SK-N-SH treated with all-trans-retinoic acid at 6 μM for 48 hours (cell line): ENCODE data around the gene TMEM250.
A peak's percentile ranks its signal among the peaks of the same experiment; 100 is the strongest.

Experiments used
- ATAC-seq: fragments of 200-7000 bp; cut with Tn5 transposase; 3 replicates; pipeline ENCODE4 v1.9.1; 2020; ENCODE audit warnings: mild to moderate bottlenecking, moderate library complexity
- ARNTL ChIP-seq: fragments of 450-650 bp; formaldehyde crosslinking; IDR thresholded peaks from 2 replicates; pipeline ENCODE4 v1.5.0; 2020; ENCODE audit warnings: low read depth, mild to moderate bottlenecking, moderate library complexity, borderline replicate concordance
- BACH2 ChIP-seq: fragments of 250-450 bp; sonication (Bioruptor Pico); IDR thresholded peaks from 2 replicates; pipeline ENCODE4 v1.9.0; 2021; ENCODE audit warnings: mild to moderate bottlenecking, borderline replicate concordance
- GLIS3 ChIP-seq: fragments of 250-450 bp; sonication (Bioruptor Pico); IDR thresholded peaks from 2 replicates; pipeline ENCODE4 v1.5.0; 2020; ENCODE audit warnings: mild to moderate bottlenecking, moderate library complexity
- ISL1 ChIP-seq: fragments of 250-450 bp; sonication (Bioruptor Pico); IDR thresholded peaks from 2 replicates; pipeline ENCODE4 v2.1.2; 2022; ENCODE audit warnings: mild to moderate bottlenecking, moderate library complexity
- OSR1 ChIP-seq: fragments of 250-450 bp; sonication (Bioruptor Pico); IDR thresholded peaks from 2 replicates; pipeline ENCODE4 v1.8.0; 2022; ENCODE audit warnings: moderate library complexity, mild to moderate bottlenecking, inconsistent platforms
- PPARA ChIP-seq: fragments of 250-450 bp; sonication (Bioruptor Pico); IDR thresholded peaks from 2 replicates; pipeline ENCODE4 v1.5.0; 2020; ENCODE audit warnings: mild to moderate bottlenecking, borderline replicate concordance
- RARB ChIP-seq: fragments of 250-450 bp; sonication (Bioruptor Pico); IDR thresholded peaks from 2 replicates; pipeline ENCODE4 v1.8.0; 2021; ENCODE audit warnings: mild to moderate bottlenecking, moderate library complexity
- SNAI2 ChIP-seq: fragments of 250-450 bp; sonication (Bioruptor Pico); IDR thresholded peaks from 2 replicates; pipeline ENCODE4 v1.5.0; 2020; ENCODE audit warnings: mild to moderate bottlenecking, moderate library complexity
- TCF4 ChIP-seq: fragments of 250-450 bp; sonication (Bioruptor Pico); IDR thresholded peaks from 2 replicates; pipeline ENCODE4 v1.8.0; 2021; ENCODE audit warnings: mild to moderate bottlenecking, moderate library complexity, borderline replicate concordance
- ZC3H10 ChIP-seq: fragments of 250-450 bp; sonication (Bioruptor Pico); IDR thresholded peaks from 2 replicates; pipeline ENCODE4 v1.5.1; 2021; ENCODE audit warnings: mild to moderate bottlenecking, moderate library complexity
- ZFP3 ChIP-seq: fragments of 250-450 bp; sonication (Bioruptor Pico); IDR thresholded peaks from 2 replicates; pipeline ENCODE4 v1.5.0; 2020; ENCODE audit warnings: mild to moderate bottlenecking, moderate library complexity
- ZFP30 ChIP-seq: fragments of 450-650 bp; formaldehyde crosslinking; IDR thresholded peaks from 2 replicates; pipeline ENCODE4 v1.5.0; 2022; ENCODE audit warnings: mild to moderate bottlenecking, moderate library complexity
- ZNF565 ChIP-seq: fragments of 450-650 bp; formaldehyde crosslinking; conservative IDR thresholded peaks from 2 replicates; pipeline ENCODE4 v1.5.0; 2020; ENCODE audit warnings: low read depth, mild to moderate bottlenecking, moderate library complexity
- ZNF8 ChIP-seq: fragments of 450-650 bp; formaldehyde crosslinking; IDR thresholded peaks from 2 replicates; pipeline ENCODE4 v1.5.0; 2020; ENCODE audit warnings: mild to moderate bottlenecking, moderate library complexity
- TF ChIP-seq, protein P1 (sequence below): fragments of 250-450 bp; sonication (Bioruptor Pico); IDR thresholded peaks from 2 replicates; pipeline ENCODE4 v1.5.1; 2021; ENCODE audit warnings: mild to moderate bottlenecking, moderate library complexity
- TF ChIP-seq, protein P2 (sequence below): fragments of 250-450 bp; sonication (Bioruptor Pico); IDR thresholded peaks from 2 replicates; pipeline ENCODE4 v1.8.0; 2021; ENCODE audit warnings: low read depth, mild to moderate bottlenecking, moderate library complexity, borderline replicate concordance
- TF ChIP-seq, protein P3 (sequence below): fragments of 250-450 bp; sonication (Bioruptor Pico); IDR thresholded peaks from 2 replicates; pipeline ENCODE4 v1.5.0; 2020; ENCODE audit warnings: mild to moderate bottlenecking, moderate library complexity
- TF ChIP-seq, protein P4 (sequence below): fragments of 250-450 bp; sonication (Bioruptor Pico); IDR thresholded peaks from 2 replicates; pipeline ENCODE4 v1.5.1; 2020; ENCODE audit warnings: low read depth, mild to moderate bottlenecking, moderate library complexity
- TF ChIP-seq, protein P5 (sequence below): fragments of 250-450 bp; sonication (Bioruptor Pico); IDR thresholded peaks from 2 replicates; pipeline ENCODE4 v1.8.0; 2020; ENCODE audit warnings: mild to moderate bottlenecking, moderate library complexity, borderline replicate concordance

TMEM250 gene

DNA sequence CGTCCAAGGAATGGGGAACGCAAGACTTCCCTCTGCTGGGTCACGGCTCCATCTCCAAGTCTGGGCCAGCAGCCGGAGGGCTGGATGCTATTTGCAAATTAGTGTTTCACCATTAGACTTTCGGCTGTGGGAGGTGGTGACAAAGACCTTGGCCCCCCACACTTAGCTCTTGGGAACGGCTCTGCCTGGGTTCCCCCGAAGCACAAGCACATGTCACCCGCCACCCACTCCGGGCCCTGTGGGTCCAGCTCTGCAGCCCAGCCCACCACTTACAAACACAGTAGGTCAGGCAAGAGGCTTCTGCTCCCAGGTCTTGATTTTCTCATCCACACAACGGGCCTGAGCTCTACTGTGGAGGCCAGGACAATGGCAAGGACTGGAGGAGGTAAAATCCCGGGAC, 25.8 kb upstream of the TMEM250 start (continued):
- TF ChIP-seq, protein P1, sequence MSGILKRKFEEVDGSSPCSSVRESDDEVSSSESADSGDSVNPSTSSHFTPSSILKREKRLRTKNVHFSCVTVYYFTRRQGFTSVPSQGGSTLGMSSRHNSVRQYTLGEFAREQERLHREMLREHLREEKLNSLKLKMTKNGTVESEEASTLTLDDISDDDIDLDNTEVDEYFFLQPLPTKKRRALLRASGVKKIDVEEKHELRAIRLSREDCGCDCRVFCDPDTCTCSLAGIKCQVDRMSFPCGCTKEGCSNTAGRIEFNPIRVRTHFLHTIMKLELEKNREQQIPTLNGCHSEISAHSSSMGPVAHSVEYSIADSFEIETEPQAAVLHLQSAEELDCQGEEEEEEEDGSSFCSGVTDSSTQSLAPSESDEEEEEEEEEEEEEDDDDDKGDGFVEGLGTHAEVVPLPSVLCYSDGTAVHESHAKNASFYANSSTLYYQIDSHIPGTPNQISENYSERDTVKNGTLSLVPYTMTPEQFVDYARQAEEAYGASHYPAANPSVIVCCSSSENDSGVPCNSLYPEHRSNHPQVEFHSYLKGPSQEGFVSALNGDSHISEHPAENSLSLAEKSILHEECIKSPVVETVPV (CRISPR knock-in tag) = no peak
- TF ChIP-seq, protein P2, sequence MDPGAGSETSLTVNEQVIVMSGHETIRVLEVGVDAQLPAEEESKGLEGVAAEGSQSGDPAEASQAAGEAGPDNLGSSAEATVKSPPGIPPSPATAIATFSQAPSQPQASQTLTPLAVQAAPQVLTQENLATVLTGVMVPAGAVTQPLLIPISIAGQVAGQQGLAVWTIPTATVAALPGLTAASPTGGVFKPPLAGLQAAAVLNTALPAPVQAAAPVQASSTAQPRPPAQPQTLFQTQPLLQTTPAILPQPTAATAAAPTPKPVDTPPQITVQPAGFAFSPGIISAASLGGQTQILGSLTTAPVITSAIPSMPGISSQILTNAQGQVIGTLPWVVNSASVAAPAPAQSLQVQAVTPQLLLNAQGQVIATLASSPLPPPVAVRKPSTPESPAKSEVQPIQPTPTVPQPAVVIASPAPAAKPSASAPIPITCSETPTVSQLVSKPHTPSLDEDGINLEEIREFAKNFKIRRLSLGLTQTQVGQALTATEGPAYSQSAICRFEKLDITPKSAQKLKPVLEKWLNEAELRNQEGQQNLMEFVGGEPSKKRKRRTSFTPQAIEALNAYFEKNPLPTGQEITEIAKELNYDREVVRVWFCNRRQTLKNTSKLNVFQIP (CRISPR knock-in tag) = no peak
- TF ChIP-seq, all 23 proteins: peak for 0

DNA sequence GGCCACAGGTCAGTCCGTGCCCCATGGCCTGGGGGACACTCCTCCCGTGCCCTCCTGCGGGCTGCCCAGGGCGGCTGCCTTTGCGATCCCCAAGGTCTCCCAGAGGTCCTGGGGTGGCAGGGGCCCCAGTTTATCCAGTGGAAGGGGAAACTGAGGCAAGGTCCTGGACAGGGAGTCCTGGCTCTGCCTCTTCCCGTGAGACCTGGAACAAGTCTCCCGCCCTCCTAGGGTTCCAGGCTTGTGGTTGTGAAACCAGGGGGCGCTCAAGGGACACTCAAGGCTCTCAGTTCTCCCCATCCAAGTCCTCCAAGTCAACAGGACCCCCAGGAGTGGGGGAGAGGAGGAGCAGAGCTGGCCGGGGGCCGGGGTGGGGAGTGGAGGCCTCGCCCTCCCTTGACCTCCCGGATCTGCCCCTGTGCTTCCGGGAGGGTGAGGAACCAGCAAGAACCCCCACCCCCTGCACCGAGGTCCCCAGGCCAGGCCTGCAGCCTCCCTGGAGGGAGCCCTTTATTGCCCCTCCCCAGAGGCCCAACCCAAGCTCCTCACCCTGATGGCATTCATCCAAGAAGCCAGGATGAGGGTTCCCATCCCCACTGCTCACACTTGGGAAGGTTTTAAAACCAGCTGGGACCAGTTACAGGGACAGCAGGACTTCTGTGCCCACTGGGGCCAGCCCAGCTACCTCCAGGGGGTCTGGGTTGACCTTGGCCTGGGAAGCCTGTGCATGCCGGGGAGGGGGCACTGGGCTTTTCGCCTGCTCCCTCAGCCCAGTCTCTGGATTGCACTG, 24.7 kb upstream of the TMEM250 start:
- peak; percentile 40; the same call in 2 of the 3 replicates for ATAC-seq
- TF ChIP-seq, protein P3, sequence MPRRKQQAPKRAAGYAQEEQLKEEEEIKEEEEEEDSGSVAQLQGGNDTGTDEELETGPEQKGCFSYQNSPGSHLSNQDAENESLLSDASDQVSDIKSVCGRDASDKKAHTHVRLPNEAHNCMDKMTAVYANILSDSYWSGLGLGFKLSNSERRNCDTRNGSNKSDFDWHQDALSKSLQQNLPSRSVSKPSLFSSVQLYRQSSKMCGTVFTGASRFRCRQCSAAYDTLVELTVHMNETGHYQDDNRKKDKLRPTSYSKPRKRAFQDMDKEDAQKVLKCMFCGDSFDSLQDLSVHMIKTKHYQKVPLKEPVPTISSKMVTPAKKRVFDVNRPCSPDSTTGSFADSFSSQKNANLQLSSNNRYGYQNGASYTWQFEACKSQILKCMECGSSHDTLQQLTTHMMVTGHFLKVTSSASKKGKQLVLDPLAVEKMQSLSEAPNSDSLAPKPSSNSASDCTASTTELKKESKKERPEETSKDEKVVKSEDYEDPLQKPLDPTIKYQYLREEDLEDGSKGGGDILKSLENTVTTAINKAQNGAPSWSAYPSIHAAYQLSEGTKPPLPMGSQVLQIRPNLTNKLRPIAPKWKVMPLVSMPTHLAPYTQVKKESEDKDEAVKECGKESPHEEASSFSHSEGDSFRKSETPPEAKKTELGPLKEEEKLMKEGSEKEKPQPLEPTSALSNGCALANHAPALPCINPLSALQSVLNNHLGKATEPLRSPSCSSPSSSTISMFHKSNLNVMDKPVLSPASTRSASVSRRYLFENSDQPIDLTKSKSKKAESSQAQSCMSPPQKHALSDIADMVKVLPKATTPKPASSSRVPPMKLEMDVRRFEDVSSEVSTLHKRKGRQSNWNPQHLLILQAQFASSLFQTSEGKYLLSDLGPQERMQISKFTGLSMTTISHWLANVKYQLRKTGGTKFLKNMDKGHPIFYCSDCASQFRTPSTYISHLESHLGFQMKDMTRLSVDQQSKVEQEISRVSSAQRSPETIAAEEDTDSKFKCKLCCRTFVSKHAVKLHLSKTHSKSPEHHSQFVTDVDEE (CRISPR knock-in tag) = no peak
- TF ChIP-seq RARB (CRISPR knock-in tag) (no peak), BACH2 (CRISPR knock-in tag) (no peak)

DNA sequence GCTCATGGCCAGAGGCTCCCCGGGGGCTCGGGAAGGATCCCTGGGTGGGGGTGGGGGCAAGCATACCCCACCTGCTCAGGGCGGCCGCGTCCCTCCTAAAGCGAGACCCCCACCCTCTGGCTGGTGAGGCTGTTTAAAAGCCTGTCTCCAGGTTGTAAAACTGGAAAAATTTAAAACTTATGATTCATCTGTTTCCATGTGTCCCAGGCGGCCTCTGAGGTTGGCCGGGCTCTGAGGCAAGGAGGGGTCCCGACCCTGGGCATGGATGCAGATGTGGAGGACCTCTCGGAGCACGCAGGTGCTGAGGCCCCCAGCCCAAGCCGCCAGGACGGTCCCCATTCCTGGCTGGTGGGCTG, 24.2 kb upstream of the TMEM250 start:
- TF ChIP-seq ZFP30 (CRISPR knock-in tag) (no peak), BACH2 (CRISPR knock-in tag) (no peak), TCF4 (CRISPR knock-in tag) (no peak), ZNF8 (no peak), SNAI2 (CRISPR knock-in tag) (no peak), ISL1 (CRISPR knock-in tag) (no peak), ARNTL (CRISPR knock-in tag) (no peak), ZC3H10 (CRISPR knock-in tag) (no peak), GLIS3 (no peak), PPARA (no peak), OSR1 (CRISPR knock-in tag) (no peak), ZNF565 (CRISPR knock-in tag) (no peak), ZFP3 (no peak)
- TF ChIP-seq, protein P2 (CRISPR knock-in tag) = no peak
- TF ChIP-seq, protein P4, sequence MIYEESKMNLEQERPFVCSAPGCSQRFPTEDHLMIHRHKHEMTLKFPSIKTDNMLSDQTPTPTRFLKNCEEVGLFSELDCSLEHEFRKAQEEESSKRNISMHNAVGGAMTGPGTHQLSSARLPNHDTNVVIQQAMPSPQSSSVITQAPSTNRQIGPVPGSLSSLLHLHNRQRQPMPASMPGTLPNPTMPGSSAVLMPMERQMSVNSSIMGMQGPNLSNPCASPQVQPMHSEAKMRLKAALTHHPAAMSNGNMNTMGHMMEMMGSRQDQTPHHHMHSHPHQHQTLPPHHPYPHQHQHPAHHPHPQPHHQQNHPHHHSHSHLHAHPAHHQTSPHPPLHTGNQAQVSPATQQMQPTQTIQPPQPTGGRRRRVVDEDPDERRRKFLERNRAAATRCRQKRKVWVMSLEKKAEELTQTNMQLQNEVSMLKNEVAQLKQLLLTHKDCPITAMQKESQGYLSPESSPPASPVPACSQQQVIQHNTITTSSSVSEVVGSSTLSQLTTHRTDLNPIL (CRISPR knock-in tag) = no peak
- TF ChIP-seq, protein P1 (CRISPR knock-in tag) = no peak
- TF ChIP-seq, protein P5, sequence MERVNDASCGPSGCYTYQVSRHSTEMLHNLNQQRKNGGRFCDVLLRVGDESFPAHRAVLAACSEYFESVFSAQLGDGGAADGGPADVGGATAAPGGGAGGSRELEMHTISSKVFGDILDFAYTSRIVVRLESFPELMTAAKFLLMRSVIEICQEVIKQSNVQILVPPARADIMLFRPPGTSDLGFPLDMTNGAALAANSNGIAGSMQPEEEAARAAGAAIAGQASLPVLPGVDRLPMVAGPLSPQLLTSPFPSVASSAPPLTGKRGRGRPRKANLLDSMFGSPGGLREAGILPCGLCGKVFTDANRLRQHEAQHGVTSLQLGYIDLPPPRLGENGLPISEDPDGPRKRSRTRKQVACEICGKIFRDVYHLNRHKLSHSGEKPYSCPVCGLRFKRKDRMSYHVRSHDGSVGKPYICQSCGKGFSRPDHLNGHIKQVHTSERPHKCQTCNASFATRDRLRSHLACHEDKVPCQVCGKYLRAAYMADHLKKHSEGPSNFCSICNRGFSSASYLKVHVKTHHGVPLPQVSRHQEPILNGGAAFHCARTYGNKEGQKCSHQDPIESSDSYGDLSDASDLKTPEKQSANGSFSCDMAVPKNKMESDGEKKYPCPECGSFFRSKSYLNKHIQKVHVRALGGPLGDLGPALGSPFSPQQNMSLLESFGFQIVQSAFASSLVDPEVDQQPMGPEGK = no peak
- TF ChIP-seq, all 23 proteins: peak for 0
- ATAC-seq = no peak
